Dedifferentiated amniotic fluid mesenchymal stem cell (primary cell): ENCODE measurements around the gene PRCC.
A peak's percentile ranks its signal among the peaks of the same experiment; 100 is the strongest.

Source experiments
- DNase-seq: peaks from one replicate; pipeline ENCODE4 v3.0.0-alpha.2; 2016; ENCODE audit errors: extremely low spot score

PRCC gene

DNA sequence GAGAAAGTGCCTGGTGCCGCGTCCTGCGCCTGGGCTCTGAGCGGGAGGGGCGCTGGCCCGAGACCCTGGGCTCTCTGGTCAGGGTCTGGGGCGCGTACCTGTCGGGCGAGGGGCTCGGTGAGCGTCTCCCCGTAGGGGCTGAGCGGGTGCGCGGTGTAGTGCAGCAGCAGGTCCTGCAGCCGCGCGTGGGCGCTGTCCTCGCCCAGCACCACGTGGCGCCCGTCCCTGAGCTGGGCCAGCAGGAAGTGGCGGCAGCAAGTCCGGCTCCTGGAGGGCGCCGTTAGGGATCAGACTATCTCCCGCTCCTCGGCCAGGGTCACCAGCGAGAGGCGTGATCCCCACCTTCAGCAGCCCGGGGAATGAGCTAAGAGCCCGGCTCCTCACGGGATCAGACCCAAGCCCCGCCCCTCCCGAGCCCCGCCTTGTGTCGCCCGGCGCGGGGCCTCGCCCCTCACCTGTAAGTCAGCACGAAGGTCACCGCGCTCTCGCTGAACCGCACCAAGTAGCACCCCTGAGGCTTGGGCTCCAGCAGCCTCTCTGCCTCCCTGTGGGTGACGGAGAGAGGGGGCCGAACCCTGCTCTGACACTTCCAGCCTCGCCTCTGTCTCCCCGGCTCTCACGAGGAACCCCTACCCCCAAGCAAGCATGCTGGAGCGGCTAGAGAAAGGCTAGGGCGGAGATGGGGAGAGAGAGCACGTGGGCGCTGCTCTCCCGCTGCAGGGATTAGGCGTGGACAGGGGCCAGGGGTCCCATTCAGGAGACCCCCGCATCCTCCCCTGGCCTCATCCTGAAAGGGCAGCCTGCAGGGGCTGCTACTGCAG, 46.6 kb downstream of the PRCC start:
- DNase-seq = no peak

DNA sequence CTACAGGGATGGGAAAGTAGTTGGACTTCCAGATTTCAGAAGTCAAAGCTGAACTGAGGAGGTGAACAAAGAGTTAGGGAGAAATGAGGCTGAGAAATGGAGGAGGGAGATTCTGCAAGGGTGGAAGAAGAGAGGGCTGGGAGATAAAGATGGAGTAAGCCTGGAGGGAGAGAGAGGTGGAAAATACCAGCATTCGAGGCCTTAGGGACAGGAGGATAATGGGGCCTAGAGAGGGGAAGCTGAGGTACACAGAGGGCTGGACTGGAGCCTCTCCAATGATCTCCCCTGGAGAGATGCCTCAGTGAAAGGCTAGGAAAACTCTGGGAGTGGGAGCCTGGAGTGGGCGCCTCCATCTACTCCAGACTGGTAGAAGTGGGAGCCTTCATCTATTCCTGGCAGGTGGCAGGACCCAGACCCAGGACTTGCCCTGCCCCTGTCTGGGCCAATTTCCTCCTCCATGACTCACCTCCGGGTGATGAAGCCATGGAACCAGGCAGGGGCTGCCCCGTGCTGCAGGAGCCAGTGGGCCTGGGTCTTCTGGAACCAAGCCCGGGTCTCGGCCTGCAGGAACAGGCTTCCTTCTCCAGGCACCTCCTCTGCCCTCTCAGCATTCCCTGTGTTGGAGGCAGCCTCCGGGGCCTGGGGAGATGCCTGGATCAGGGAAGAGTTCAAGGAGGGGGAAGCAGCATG, 47.4 kb downstream of the PRCC start:
- no peak for DNase-seq

DNA sequence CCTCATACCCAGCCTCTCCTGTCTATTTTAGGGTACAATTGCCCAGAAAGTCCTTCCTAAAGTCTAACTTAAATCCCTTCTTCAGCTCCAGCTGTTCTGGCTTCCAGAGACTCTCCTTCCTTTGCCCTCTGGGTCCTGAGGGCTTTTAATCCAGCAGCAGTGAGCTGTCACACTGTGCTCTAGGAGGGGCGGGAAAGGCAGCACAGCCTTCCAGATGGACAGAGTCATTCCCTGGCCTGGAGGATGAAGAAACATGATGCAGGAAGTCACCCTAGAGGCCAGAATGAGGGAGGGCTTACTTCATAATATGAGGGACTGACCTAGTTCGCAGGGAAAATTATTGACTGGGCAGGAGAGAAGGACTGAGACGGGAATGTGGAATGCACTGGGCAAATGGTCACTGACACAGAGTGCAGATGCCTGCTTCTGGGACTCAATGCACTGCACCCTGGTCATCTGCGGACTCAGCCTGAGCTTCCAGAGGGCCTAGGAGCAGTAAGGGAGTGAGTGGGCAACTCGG, 48.0 kb downstream of the PRCC start:
- peak; percentile 38 for DNase-seq

GRCh38 chr1:156815961-156816422, 48.7 kb downstream of the PRCC start:
- no peak for DNase-seq

DNA sequence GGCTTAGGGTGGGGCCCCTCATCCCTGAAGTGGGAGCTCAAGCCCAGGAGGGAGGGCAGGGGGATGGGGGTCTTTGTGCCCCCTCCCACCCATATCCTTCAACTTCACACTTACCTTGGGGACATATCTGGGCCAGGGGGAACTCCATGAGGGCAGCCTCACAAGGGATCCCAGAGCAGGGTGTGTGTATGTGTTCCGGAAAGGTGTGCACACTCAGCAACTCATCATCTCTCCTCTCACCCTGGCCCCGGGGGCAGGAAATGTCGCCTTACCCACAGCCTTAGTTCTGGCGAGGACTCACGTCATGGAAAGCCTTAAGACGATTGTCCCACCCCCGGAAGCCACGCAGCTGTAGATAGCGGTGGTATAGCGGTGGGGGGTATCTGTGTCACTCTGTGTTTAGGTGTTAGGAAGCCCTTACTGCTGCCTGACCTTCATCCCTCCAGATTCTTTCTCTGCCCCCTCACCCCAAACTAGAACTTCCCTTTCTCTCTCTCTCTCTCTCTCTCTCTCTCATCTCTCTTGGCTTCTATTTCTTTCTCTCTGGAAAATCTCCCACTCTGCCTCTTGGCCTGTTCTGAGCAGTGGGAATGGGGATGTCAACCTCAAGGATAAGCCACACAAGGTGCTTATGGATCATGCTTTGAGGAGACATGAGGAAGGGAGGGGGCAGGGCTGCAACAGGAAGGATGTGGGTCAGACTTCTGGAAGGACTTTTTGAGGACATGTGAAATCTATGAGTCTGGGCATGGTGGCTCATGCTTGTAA, 49.4 kb downstream of the PRCC start, which contains the start of gene SH2D2A:
Gene SH2D2A, minus strand, starts transcription at position 288 of the 768 bp plus-strand sequence. Its CDS starts 140 bp downstream, at position 148.
- DNase-seq = no peak

DNA sequence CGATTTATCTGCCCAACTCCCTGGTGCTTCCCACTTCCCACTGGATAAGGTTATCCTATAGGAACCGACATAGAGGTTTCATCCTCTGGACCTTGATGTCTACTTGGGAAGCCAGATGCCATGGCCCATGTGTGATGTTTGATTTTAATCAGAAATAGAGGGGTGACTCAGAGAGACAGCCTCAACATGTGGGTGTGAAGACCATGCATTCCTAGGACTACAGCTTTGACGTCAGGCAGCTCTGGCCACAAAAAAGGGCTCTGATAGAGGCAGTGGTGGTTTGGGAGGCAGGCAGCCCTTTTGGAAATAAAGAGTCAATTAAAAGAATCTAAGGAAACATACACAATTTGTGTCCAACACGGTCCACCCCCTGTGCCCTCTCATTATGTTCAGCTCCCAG, 54.5 kb downstream of the PRCC start:
- DNase-seq = no peak

GRCh38 chr1:156822680-156823079, 55.3 kb downstream of the PRCC start:
- DNase-seq = no peak

DNA sequence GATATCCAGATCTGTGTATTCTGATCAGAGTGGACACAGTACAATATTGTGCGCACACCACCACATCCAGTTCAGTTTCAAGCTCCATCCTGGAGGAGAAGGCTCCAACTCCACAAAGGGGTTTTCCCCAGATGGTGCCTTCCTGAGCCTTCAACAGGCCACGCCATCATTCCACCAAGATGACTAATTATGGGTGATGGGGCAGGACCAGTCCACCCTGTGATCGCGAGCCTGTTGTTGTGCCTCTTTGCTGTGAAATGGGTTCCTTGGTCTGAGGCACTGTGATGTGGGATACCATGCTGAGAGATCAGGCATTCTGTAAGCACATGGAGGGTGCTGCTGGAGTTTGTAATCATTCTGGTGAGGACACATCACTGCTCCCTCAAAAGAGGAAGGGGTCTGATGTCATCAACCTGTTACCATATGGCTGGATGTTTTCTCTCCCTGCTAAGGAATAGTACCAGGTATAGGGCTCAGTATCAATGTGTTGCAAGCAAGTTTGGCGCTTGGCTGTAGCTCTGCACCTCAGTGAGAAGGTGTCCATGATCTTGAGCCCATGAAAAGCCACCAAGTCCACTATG, 56.0 kb downstream of the PRCC start:
- no peak for DNase-seq

DNA sequence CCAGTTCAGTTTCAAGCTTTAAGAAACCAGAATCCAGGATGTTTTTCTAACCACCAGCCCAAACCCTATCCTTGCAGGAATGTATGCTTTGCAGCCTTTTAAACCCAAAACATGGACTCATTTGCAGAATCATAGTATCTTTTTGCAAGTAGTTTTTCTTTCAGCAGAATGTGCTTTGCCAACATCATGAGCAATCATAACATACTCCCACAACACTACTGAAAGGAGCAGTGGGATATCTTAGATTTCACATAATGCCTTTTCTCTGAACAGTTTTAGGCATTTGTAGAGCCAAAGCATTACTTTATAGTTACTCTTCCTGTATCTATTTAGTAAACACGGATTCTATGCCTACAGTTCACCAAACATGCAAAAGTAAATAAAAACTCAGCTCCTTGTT, 59.3 kb downstream of the PRCC start:
- DNase-seq = peak; percentile 25

DNA sequence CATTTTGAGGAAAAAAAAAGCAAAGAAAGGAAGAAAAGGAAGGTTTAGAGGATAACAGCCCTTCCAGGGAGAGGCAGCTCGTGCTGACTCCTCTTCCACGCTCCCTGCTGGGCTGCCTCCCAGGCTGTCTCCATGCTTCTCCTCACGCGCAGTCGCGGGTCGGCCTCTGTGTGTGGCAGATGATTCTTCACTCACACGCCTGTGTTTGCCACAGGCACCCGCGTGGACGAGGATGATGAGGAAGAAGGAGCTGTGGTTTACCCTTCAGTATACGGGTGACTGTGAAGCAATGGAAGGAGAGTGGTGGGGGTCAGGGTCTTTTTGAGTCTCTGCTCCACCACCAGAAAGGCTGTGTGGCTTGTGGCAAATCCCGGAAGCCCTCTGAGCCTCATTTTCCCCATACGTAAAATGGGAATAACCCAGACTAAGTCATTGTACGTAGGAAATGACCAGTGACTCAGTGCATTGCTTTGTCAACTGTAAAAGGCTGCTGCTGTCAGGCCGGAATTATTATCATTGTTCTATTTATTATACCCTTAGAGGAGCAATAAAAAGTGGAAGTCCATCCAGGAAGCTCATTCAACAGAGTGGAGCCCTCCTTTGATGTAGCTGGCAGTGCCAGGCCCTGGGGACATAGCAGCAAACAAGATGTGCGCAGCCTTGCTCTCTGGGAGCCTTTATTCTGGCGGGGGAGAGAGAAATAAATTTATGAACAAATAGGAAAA, 61.2 kb downstream of the PRCC start:
- no peak for DNase-seq

DNA sequence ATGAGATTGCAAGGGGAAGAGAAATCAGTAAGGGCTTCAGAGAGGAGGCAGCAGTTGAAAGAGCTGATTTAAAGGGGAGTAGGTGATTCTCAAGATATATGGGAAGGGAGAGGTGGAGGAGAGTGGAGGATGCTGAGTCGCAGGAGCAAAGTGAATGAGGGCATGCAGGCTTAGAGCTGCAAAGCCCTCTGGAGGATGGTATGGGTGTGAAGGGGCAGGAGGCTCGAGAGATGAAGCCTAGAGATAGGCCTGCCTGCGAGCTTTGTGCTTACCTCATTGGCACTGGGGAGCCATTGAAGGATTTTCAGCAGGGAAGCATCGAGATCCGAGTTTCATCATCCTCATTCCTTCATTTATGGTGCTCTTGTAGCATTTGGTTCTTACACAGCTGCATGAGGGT, 65.1 kb downstream of the PRCC start:
- DNase-seq = no peak

DNA sequence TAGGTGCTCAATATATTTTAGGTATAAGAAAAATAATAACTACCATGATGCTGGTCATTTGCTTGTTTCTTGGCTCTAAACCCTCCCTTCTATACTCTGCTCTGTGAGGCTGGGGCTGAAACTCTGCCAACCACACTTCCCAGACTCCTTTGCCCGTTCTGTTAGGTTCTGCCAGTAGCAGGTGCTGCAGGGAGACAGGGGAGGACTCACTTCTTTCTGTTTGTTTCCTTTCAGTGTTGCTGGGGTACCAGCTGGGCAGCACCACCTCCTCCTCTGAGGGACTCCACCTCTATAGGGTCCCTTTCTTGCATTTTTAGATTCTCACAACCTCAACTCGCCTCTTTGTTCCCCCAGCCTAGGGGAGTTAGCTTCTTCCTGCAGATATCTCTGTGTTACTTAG, 66.3 kb downstream of the PRCC start:
- DNase-seq = no peak

DNA sequence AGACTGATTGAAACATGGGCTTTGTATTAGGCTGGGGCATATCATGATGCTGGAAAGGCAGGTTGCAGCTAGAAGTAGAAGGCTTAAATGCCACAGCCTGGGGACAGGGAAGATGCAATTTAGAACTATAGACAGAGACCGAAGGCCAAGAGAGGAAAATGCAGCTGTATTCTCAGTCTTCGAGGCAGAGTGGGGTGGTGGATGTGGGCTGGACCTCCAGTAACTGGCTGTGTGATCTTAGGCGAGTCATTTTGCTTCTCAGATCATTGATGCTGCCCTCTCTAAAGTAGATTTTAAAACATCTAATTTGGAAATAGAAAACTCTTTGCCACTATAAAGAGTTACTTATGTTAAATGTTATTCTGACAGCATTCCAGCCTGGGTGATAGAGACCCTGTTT, 67.0 kb downstream of the PRCC start:
- DNase-seq = no peak

GRCh38 chr1:156836041-156836654, 68.8 kb downstream of the PRCC start:
- DNase-seq = no peak

GRCh38 chr1:156836892-156837291, 69.6 kb downstream of the PRCC start:
- no peak for DNase-seq

GRCh38 chr1:156838972-156839371, 71.6 kb downstream of the PRCC start:
- DNase-seq = no peak

- DNase-seq = no peak
These were observed 72.2 kb downstream of the PRCC start for GRCh38 chr1:156839426-156840109.

- no peak for DNase-seq
These were observed 73.0 kb downstream of the PRCC start for GRCh38 chr1:156840186-156840897.

DNA sequence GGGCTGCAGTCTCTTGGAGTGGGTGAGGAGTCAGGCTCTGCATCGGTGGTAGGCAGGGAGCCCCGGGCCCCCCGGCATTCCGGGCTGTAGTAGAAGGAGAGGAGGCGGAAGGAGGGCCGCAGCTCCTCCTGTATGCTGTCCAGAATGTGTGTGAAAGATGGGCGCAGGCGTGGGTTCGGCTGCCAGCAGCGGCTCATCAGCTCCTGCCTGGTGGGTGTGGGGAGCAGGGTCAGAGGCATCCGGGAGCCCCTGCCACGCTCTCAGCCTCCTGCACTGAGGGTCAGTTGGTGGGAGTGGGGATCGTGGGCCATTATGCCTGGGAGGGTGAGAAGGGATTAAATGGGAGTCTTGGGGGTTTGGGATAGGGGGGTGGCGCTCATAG, 73.6 kb downstream of the PRCC start:
- DNase-seq = no peak
